Sigmoid colon (tissue), 7 donors: ENCODE data around the gene SLC9A8. TPM values are rescaled to one million over a fixed set of nuclear protein-coding genes. Genes with fewer than 3 reads are reported as not detected.

ENCODE experiments used
- DNase-seq: peaks from one replicate; pipeline ENCODE4 v3.0.0-alpha.2; 2019
- H3K27ac ChIP-seq, 4 donors: fragments of 200-600 bp; sonication (generic); one replicate each; pipeline ENCODE4 v1.5.1; 2016 to 2019; ENCODE audit warnings: mild to moderate bottlenecking in 1 of 4
- H3K27me3 ChIP-seq, 3 donors: fragments of 200-600 bp; sonication (generic); one replicate each; pipeline ENCODE4 v1.5.1; 2019; ENCODE audit warnings: mild to moderate bottlenecking in 1 of 3
- H3K36me3 ChIP-seq, 4 donors: fragments of 200-600 bp; sonication (generic); one replicate each; pipeline ENCODE4 v1.5.1; 2016 to 2019
- H3K4me1 ChIP-seq, 4 donors: fragments of 200-600 bp; sonication (generic); one replicate each; pipeline ENCODE4 v1.5.1; 2017 to 2019
- H3K4me3 ChIP-seq, 4 donors: fragments of 200-600 bp; sonication (generic); one replicate each; pipeline ENCODE4 v1.5.1; 2017 to 2019; ENCODE audit warnings: mild to moderate bottlenecking in 2 of 4, moderate library complexity in 1 of 4
- H3K9me3 ChIP-seq, 4 donors: fragments of 200-600 bp in 3 of 4; sonication (generic) in 3 of 4; one replicate each; pipeline versions ENCODE4 v1.5.1 to v1.6.1; 2013 to 2019
- EP300 ChIP-seq, 4 donors: sonication (generic); formaldehyde crosslinking; IDR thresholded peaks; one replicate each; pipeline ENCODE4 v1.6.1; 2017; ENCODE audit warnings: antibody characterized with exemption in 4 of 4
- POLR2A ChIP-seq, 2 donors: fragments of 450-650 bp; IDR thresholded peaks; one replicate each; pipeline ENCODE4 v1.6.1; 2016; ENCODE audit warnings: antibody characterized with exemption in 2 of 2, mild to moderate bottlenecking in 2 of 2, moderate library complexity in 2 of 2
- POLR2AphosphoS5 ChIP-seq, 4 donors: sonication (generic); formaldehyde crosslinking; IDR thresholded peaks; one replicate each; pipeline ENCODE4 v1.6.1; 2017; ENCODE audit warnings: antibody characterized with exemption in 4 of 4
- WGBS, 2 donors: extraction: QIAGEN DNeasy Blood & Tissue Kit; methylation state at CpG; one replicate each; pipeline ENCODE4 v1.1.7; 2013; 5-methylcytosine and 5-hydroxymethylcytosine counted together
- intact Hi-C: fragments of 100-400 bp; cut with DNase I; formaldehyde crosslinking; loops from one replicate; pipeline ENCODE4 v1.15.1; 2023
- polyA plus RNA-seq, 3 donors: library from polyadenylated mRNA; stranded (reverse); fragments of 200-250 nt; gene quantifications; one replicate each; pipeline ENCODE4 v1.2.3, GENCODE V29; 2013
- total RNA-seq, 4 donors: library from RNA; depleted of rRNA; stranded (reverse); fragments of >200 nt; gene quantifications; one replicate each; pipeline ENCODE4 v1.1.0, GENCODE V29; 2016
- TF ChIP-seq, protein P1 (sequence below), 4 experiments: fragments of 450-650 bp in 3 of 4; fragments of 200-600 bp in 1 of 4; IDR thresholded peaks; one replicate each; pipeline ENCODE4 v1.5.1; 2016 to 2019; ENCODE audit warnings: antibody characterized with exemption in 4 of 4, mild to moderate bottlenecking in 3 of 4, moderate library complexity in 2 of 4
- donor health status: healthy with polysubstance abuse.
- donor health status: Bipolar disorder and iron deficiency.
- donor health status: healthy.

The SLC9A8 gene
- total and polyA plus RNA-seq, 7 donors: 1.8 to 14.7 (median 5.7) TPM

DNA sequence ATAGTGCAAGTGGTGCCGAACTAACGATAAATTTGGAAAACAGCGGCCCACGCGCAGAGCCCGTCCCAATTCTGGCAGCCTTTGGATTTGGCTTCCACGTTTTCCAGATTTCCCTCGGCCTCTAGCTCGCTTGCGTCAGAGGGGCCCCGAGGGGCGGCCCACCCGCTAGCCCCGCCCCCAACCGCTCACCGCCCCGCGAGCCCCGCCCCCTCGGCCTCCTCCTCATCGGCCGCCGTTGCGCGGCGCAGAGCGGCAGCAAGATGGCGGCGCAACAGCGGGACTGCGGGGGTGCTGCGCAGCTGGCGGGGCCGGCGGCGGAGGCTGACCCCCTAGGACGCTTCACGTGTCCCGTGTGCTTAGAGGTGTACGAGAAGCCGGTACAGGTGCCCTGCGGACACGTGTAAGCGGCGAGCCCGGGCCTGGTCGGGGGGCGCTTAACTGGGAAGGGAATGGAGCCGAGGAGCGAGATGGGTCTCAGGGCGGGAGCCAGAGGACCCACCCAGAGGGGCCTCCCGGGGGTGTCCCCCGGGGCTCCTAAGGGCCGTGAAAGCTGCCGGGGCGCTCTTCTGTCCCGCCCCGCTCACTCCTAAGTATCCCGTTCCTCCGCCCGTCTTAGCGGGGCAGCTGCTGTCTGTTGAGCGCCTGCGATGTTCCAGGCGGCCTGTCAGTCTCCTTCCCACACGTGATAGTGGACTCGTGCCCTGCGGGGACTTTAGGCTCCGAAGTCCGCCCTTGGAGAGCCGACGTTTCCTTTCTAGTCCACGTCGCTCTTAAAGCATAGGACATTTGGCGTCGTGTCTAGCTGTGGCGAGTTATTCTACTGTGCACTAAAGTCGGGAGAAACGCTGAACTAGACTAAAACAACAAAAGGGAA lies 123.8 kb downstream of the SLC9A8 start, which contains the start of gene RNF114:
TSS of gene RNF114 (plus strand) at position 245 of the 874 bp plus-strand sequence. CDS start at position 261, 16 bp downstream.
- Histone ChIP-seq H3K9me3 (no peaks in the 10 kb centered on the region), H3K36me3 (peaks cover 0 to 23% (median 2%) of the 10 kb centered on the region in 4 donors), H3K27me3 (no peaks in the 10 kb centered on the region), H3K4me1 (peaks cover 0 to 42% (median 31%) of the 10 kb centered on the region in 4 donors), H3K4me3 (peak within 1 kb of the TSS; percentile 91 to 98 (median 92)), H3K27ac (peak within 1 kb of the TSS; percentile 93 to 96 (median 95))
- intact Hi-C loops: no loop called here
- DNase-seq: peak; percentile 96
- WGBS, 2 donors: 0% methylated on average over 79 of the region's 79 CpGs
- TF ChIP-seq, protein P1, sequence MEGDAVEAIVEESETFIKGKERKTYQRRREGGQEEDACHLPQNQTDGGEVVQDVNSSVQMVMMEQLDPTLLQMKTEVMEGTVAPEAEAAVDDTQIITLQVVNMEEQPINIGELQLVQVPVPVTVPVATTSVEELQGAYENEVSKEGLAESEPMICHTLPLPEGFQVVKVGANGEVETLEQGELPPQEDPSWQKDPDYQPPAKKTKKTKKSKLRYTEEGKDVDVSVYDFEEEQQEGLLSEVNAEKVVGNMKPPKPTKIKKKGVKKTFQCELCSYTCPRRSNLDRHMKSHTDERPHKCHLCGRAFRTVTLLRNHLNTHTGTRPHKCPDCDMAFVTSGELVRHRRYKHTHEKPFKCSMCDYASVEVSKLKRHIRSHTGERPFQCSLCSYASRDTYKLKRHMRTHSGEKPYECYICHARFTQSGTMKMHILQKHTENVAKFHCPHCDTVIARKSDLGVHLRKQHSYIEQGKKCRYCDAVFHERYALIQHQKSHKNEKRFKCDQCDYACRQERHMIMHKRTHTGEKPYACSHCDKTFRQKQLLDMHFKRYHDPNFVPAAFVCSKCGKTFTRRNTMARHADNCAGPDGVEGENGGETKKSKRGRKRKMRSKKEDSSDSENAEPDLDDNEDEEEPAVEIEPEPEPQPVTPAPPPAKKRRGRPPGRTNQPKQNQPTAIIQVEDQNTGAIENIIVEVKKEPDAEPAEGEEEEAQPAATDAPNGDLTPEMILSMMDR (IDR thresholded peaks at IDR 0.05): no peak
- peak in 1 of 4 donors; percentile 35 for TF ChIP-seq EP300 (IDR thresholded peaks at IDR 0.05)
- peak; percentile 94 to 95 for TF ChIP-seq POLR2A (IDR thresholded peaks at IDR 0.05)
- peak; percentile 97 to 100 (median 98) for TF ChIP-seq POLR2AphosphoS5 (IDR thresholded peaks at IDR 0.05)

DNA sequence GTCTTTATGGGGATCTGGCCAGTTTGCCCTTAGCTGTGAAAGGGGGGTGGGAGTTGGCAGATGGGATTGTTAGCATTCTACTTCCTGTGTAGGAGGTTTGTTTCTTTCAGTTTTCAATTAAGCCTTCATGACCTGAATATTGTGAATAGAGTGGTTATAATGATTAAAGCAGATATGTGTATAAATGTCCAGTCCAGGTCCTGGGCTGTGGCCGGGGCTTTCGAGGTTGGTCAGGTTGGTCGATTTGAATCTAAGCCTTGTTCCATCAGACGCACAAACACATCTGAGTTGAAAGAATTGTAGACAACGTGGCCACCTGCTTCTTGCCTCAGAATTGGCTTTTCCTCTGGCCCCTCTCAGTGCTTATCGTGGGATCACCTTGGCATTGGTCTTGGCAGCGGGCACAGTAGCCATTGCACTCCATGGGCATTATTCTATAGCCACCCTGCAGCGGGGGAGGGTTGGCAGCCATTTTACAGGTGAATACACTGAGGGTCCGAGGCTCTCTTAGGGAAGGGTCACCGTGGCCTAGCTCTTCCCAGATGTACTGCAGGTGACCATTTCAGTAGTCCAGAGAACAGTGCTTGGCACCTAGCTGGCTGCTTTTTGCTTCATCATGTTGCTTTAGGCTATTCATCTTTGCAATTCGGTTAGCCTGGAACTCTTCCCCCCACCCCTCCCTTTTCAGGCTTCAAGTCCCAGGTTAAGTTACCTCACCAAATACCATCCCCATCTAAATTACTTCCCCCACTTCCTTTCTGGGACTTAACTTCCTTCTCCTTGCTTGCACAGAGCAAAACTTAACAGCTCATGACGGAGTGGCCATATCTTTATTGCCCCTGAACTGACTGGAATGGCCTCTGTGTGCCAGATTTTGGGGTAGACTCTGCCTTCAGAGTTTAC lies 124.7 kb downstream of the SLC9A8 start:
- Histone ChIP-seq H3K9me3 (no peaks in the 10 kb centered on the region), H3K27me3 (no peaks in the 10 kb centered on the region), H3K27ac (peak overlapping the region; percentile 93 to 96 (median 95)), H3K4me3 (peak overlapping the region; percentile 91 to 98 (median 92)), H3K36me3 (peaks cover 3 to 32% (median 6%) of the 10 kb centered on the region in 4 donors), H3K4me1 (peaks cover 0 to 44% (median 31%) of the 10 kb centered on the region in 4 donors)
- TF ChIP-seq POLR2AphosphoS5 (IDR thresholded peaks at IDR 0.05): no peak
- TF ChIP-seq POLR2A (IDR thresholded peaks at IDR 0.05): no peak
- TF ChIP-seq, protein P1 (IDR thresholded peaks at IDR 0.05): no peak
- TF ChIP-seq EP300 (IDR thresholded peaks at IDR 0.05): no peak
- 2 to 11% methylated on average over 12 of the region's 12 CpGs for WGBS, 2 donors
- intact Hi-C loops: no loop called here
- DNase-seq: peak; percentile 63

DNA sequence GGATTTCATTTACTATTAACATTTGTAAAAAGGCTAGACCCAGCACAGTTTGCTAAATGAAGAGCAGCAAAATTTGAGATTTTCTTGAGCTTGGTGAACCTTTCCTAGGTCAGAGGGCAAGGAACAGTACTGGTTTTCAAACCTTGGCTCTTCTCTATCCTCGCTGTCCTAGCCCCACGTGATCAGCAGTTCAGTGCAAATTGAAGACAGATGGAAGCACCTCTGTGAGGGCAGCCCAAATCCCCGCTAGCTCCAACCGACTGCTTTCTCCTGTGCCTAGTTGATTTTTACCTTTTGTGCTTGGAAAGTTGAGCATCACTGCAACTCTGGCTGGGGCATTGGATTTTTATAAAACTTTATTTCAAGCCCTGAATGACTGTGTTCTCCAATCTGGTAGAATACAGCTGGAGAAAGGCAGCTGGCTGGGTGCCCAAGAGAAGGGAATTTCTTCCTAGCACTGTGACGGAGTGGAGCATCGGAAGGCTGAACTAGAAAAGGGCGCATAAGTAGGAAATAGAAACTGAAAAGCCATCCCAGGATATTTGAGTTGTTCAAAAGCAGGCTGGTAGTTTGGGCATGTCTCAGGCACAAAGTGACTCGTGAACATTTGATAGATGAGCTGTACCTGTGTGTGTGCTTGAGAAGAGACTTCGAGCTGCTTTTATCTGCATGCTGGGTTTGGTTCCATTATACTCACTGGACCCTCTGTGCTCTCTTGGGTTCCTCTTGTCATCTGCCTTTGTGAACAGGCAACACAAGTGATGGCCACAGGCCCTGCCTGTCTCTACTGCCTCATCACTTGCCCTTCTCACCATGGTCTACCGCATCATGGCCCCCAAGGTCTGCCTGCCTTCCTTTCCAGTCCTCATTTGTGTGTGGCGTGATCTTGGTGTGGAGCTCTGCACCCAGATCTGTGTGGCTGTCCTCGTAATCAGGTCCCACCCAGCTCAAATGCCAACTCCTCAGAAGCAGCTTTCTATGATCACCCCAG lies 125.8 kb downstream of the SLC9A8 start:
- no peaks in the 10 kb centered on the region for H3K27me3 ChIP-seq
- H3K36me3 ChIP-seq: peaks cover 6 to 43% (median 7%) of the 10 kb centered on the region in 4 donors
- no peak for TF ChIP-seq POLR2A (IDR thresholded peaks at IDR 0.05)
- no peak for TF ChIP-seq POLR2AphosphoS5 (IDR thresholded peaks at IDR 0.05)
- TF ChIP-seq, protein P1 (IDR thresholded peaks at IDR 0.05): no peak
- TF ChIP-seq EP300 (IDR thresholded peaks at IDR 0.05): no peak
- DNase-seq: peak; percentile 83
- H3K27ac ChIP-seq: peak overlapping the region; percentile 54 to 96 (median 95)
- H3K4me1 ChIP-seq: peaks cover 0 to 44% (median 31%) of the 10 kb centered on the region in 4 donors
- H3K4me3 ChIP-seq: peak overlapping the region in 2 of 4 donors; percentile 91 to 92
- 44 to 71% methylated on average over 12 of the region's 12 CpGs for whole genome bisulfite sequencing, 2 donors
- no peaks in the 10 kb centered on the region for H3K9me3 ChIP-seq
- intact Hi-C loops: no loop called here

DNA sequence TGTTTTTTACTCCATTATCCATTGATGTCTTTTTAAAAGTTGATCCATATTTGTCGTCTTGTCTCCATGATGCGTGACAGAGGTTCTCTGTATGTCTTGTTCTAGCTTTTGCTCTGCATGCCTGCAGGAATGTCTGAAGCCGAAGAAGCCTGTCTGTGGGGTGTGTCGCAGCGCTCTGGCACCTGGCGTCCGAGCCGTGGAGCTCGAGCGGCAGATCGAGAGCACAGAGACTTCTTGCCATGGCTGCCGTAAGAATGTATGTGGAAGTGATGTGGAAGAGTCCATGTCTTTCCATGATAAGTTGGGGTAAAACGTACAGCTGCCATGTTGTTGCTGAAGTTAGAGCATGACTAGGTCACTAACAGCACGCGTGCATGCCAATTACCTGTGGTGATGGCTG lies 128.8 kb downstream of the SLC9A8 start:
- H3K36me3 ChIP-seq: peaks cover 10 to 70% (median 22%) of the 10 kb centered on the region in 4 donors
- WGBS, 2 donors: 95 to 96% methylated on average over 15 of the region's 15 CpGs

More for the DNA sequence above, 128.8 kb downstream of the SLC9A8 start:
- no peaks in the 10 kb centered on the region for H3K9me3 ChIP-seq
- TF ChIP-seq EP300 (IDR thresholded peaks at IDR 0.05) (no peak), POLR2AphosphoS5 (IDR thresholded peaks at IDR 0.05) (no peak), POLR2A (IDR thresholded peaks at IDR 0.05) (no peak)
- TF ChIP-seq, protein P1 (IDR thresholded peaks at IDR 0.05): no peak
- H3K27me3 ChIP-seq: no peaks in the 10 kb centered on the region
- no peak overlapping the region for H3K27ac ChIP-seq
- peak; percentile 1 for DNase-seq
- H3K4me3 ChIP-seq: no peak overlapping the region
- H3K4me1 ChIP-seq: peaks cover 0 to 37% (median 28%) of the 10 kb centered on the region in 4 donors
- intact Hi-C loops: no loop called here
